ENCODE data around the gene MINDY2. TPM values are rescaled to one million over a fixed set of nuclear protein-coding genes. Genes with fewer than 3 reads are reported as not detected.

Gene MINDY2
- total and polyA plus RNA-seq, 9 of the 15 experiments (the other 6 are each of a cell fraction or from before 2014, with no cell fraction given): 2.4 to 15.3 (median 7.2) TPM

DNA sequence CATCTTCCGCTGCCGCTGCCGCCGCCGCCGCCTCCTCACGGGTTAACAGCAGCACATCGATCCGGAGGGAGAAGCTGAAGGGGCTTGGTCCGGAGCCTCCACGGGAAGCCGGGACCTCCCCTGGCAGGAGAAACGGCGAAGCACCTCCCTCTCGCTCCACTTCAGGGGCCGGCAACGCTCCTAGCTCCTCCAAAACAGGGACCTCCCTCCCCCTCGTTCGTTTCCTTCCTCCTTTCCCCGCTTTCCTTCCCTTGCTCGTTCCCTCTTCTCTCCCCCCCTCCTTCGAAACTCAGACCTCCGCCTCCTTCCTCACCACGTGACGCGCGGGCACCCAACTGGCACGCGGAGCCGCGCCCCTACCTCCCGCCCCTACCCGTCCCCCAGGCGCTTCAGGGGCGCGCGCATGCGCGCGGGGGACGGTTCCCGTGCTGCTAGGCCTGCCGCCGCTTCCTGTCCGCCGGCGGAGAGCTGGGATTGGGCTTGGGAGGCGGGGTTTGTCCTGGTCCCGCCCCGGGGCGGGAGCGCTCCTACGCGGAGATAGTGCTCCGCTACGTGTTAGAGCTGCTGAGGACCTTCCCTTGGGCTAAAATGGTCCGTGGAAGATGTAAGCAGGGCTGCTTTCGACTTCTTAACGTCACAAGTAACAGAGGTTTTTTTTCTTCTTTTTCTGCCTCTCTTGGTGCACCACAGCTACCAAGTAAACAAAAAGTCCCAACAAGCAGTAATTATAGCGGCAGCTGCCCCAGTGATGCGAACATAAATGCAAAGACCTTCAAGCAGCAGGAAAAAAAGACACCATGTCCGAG is 21.4 kb upstream of the MINDY2 start, which contains the start of gene ADAM10 (continued):
- TF ChIP-seq, protein P1, sequence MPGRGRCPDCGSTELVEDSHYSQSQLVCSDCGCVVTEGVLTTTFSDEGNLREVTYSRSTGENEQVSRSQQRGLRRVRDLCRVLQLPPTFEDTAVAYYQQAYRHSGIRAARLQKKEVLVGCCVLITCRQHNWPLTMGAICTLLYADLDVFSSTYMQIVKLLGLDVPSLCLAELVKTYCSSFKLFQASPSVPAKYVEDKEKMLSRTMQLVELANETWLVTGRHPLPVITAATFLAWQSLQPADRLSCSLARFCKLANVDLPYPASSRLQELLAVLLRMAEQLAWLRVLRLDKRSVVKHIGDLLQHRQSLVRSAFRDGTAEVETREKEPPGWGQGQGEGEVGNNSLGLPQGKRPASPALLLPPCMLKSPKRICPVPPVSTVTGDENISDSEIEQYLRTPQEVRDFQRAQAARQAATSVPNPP (IDR thresholded peaks at IDR 0.05; ENCODE audit: borderline replicate concordance, insufficient read depth, insufficient read length): no peak
- TF ChIP-seq RBM25 (IDR thresholded peaks at IDR 0.05; ENCODE audit: low read depth, low read length, severe bottlenecking) (no peak), ZNF76 (CRISPR knock-in tag; IDR thresholded peaks at IDR 0.05; ENCODE audit: borderline replicate concordance) (no peak), ZFP1 (CRISPR knock-in tag; IDR thresholded peaks at IDR 0.05) (no peak), ZNF24 (IDR thresholded peaks at IDR 0.05) (no peak), ZNF282 (CRISPR knock-in tag; IDR thresholded peaks at IDR 0.05) (no peak), NFXL1 (CRISPR knock-in tag; IDR thresholded peaks at IDR 0.05) (no peak), CREM (IDR thresholded peaks at IDR 0.05; ENCODE audit: low read depth) (peak; percentile 72), KAT2B (IDR thresholded peaks at IDR 0.05; ENCODE audit: low read depth, low read length) (no peak), HNRNPK (IDR thresholded peaks at IDR 0.05; ENCODE audit: low read depth, low read length, poor library complexity, severe bottlenecking) (no peak), ZNF41 (CRISPR knock-in tag; conservative IDR thresholded peaks at IDR 0.05) (no peak), CSDE1 (IDR thresholded peaks at IDR 0.05) (peak in 1 of 2 experiments; percentile 50; a peak in 1 of 4 replicates), CBFB (CRISPR knock-in tag; IDR thresholded peaks at IDR 0.05) (no peak), NR4A1 (CRISPR knock-in tag; IDR thresholded peaks at IDR 0.05) (no peak), NR4A1 (tag; IDR thresholded peaks at IDR 0.05) (no peak), HLTF (IDR thresholded peaks at IDR 0.05) (no peak), BRD9 (IDR thresholded peaks at IDR 0.05; ENCODE audit: low read depth, partially characterized antibody) (peak; percentile 35), RBM34 (IDR thresholded peaks at IDR 0.05; ENCODE audit: borderline replicate concordance, insufficient read depth, low read length) (no peak), HDAC6 (IDR thresholded peaks at IDR 0.05; ENCODE audit: low read depth, low read length) (no peak), KLF10 (CRISPR knock-in tag; IDR thresholded peaks at IDR 0.05) (no peak), NCOR1 (IDR thresholded peaks at IDR 0.05) (no peak), HMGN3 (IDR thresholded peaks at IDR 0.05; ENCODE audit: borderline replicate concordance, extremely low read depth, insufficient read length, low read depth, low read length) (peak; percentile 82), PRMT5 (CRISPR knock-in tag; IDR thresholded peaks at IDR 0.05) (no peak), TEAD4 (IDR thresholded peaks at IDR 0.05; ENCODE audit: low read length) (peak; percentile 8; the same call in 1 of the 2 replicates), TEAD4 (CRISPR knock-in tag; IDR thresholded peaks at IDR 0.05; ENCODE audit: borderline replicate concordance) (no peak), POLR2AphosphoS5 (IDR thresholded peaks at IDR 0.05; ENCODE audit: control insufficient read depth, insufficient read depth, low read depth, low read length) (peak; percentile 48; the same call in 1 of the 2 replicates), CBX2 (IDR thresholded peaks at IDR 0.05; ENCODE audit: insufficient read depth, low read length, poor library complexity, severe bottlenecking) (no peak), ZEB2 (IDR thresholded peaks at IDR 0.05) (no peak), ZNF431 (CRISPR knock-in tag; IDR thresholded peaks at IDR 0.05) (no peak; the same call in 1 of the 2 replicates)
- TF ChIP-seq, protein P2, sequence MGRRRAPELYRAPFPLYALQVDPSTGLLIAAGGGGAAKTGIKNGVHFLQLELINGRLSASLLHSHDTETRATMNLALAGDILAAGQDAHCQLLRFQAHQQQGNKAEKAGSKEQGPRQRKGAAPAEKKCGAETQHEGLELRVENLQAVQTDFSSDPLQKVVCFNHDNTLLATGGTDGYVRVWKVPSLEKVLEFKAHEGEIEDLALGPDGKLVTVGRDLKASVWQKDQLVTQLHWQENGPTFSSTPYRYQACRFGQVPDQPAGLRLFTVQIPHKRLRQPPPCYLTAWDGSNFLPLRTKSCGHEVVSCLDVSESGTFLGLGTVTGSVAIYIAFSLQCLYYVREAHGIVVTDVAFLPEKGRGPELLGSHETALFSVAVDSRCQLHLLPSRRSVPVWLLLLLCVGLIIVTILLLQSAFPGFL (CRISPR knock-in tag; IDR thresholded peaks at IDR 0.05): no peak

All from K562 (cell line).